ENCODE measurements around the gene EDEM3. TPM values are rescaled to one million over a fixed set of nuclear protein-coding genes. Genes with fewer than 3 reads are reported as not detected.
"Not testable (repeated sequence)": the region's sequence is repeated elsewhere in the genome, so short reads cannot be mapped to it uniquely, and the experiment has no call there.

Gene EDEM3
- polyA plus RNA-seq, 1 donor = 37.4 TPM

GRCh38 chr1:184698016-184698415, 56.6 kb downstream of the EDEM3 start:
- no peak overlapping the region for H3K27ac ChIP-seq (ENCODE audit: low read length)
- H3K4me3 ChIP-seq (ENCODE audit: low read length) = no peak overlapping the region
- WGBS (ENCODE audit: insufficient coverage, low lambda C conversion rate) = 90% methylated on average over 3 of the region's 3 CpGs
- H3K36me3 ChIP-seq (ENCODE audit: control insufficient read depth, insufficient read depth, low read length) = peaks cover 29% of the 10 kb centered on the region
- no peaks in the 10 kb centered on the region for H3K4me1 ChIP-seq (ENCODE audit: control insufficient read depth, insufficient read depth, low read length)
- no peak for DNase-seq
- no peaks in the 10 kb centered on the region for H3K27me3 ChIP-seq (ENCODE audit: control insufficient read depth, insufficient read depth, low read length)
- no peaks in the 10 kb centered on the region for H3K9me3 ChIP-seq (ENCODE audit: control insufficient read depth, low read depth, low read length)

- H3K4me1 ChIP-seq (ENCODE audit: control insufficient read depth, insufficient read depth, low read length) = no peaks in the 10 kb centered on the region
- no peaks in the 10 kb centered on the region for H3K9me3 ChIP-seq (ENCODE audit: control insufficient read depth, low read depth, low read length)
- H3K27ac ChIP-seq (ENCODE audit: low read length) = no peak overlapping the region
- no peak for DNase-seq
- no peak overlapping the region for H3K4me3 ChIP-seq (ENCODE audit: low read length)
- no CpG with 5 or more reads among the region's 3 CpGs for WGBS (ENCODE audit: insufficient coverage, low lambda C conversion rate)
- H3K27me3 ChIP-seq (ENCODE audit: control insufficient read depth, insufficient read depth, low read length) = no peaks in the 10 kb centered on the region
- H3K36me3 ChIP-seq (ENCODE audit: control insufficient read depth, insufficient read depth, low read length) = peaks cover 28% of the 10 kb centered on the region
Measured at GRCh38 chr1:184696403-184696802, 58.3 kb downstream of the EDEM3 start.

- WGBS (ENCODE audit: insufficient coverage, low lambda C conversion rate) = 71% methylated on average over 2 of the region's 5 CpGs
- Histone ChIP-seq H3K9me3 (ENCODE audit: control insufficient read depth, low read depth, low read length) (no peaks in the 10 kb centered on the region), H3K36me3 (ENCODE audit: control insufficient read depth, insufficient read depth, low read length) (peaks cover 26% of the 10 kb centered on the region)
Measured at GRCh38 chr1:184695023-184695422, 59.6 kb downstream of the EDEM3 start.

GRCh38 chr1:184693011-184693410, 61.6 kb downstream of the EDEM3 start:
- no CpG with 5 or more reads among the region's 2 CpGs for WGBS (ENCODE audit: insufficient coverage, low lambda C conversion rate)
- DNase-seq = no peak
- Histone ChIP-seq H3K27me3 (ENCODE audit: control insufficient read depth, insufficient read depth, low read length) (no peaks in the 10 kb centered on the region), H3K27ac (ENCODE audit: low read length) (no peak overlapping the region), H3K36me3 (ENCODE audit: control insufficient read depth, insufficient read depth, low read length) (peaks cover 26% of the 10 kb centered on the region), H3K9me3 (ENCODE audit: control insufficient read depth, low read depth, low read length) (no peaks in the 10 kb centered on the region), H3K4me3 (ENCODE audit: low read length) (no peak overlapping the region), H3K4me1 (ENCODE audit: control insufficient read depth, insufficient read depth, low read length) (no peaks in the 10 kb centered on the region)

More at GRCh38 chr1:184695023-184695422, 59.6 kb downstream of the EDEM3 start:
- Histone ChIP-seq H3K4me3 (ENCODE audit: low read length) (no peak overlapping the region), H3K4me1 (ENCODE audit: control insufficient read depth, insufficient read depth, low read length) (no peaks in the 10 kb centered on the region), H3K27ac (ENCODE audit: low read length) (no peak overlapping the region), H3K27me3 (ENCODE audit: control insufficient read depth, insufficient read depth, low read length) (no peaks in the 10 kb centered on the region)
- DNase-seq = no peak

GRCh38 chr1:184691719-184692324, 62.8 kb downstream of the EDEM3 start:
- H3K36me3 ChIP-seq (ENCODE audit: control insufficient read depth, insufficient read depth, low read length) = peaks cover 26% of the 10 kb centered on the region
- no peaks in the 10 kb centered on the region for H3K27me3 ChIP-seq (ENCODE audit: control insufficient read depth, insufficient read depth, low read length)
- no peak overlapping the region for H3K4me3 ChIP-seq (ENCODE audit: low read length)
- no peaks in the 10 kb centered on the region for H3K4me1 ChIP-seq (ENCODE audit: control insufficient read depth, insufficient read depth, low read length)
- H3K27ac ChIP-seq (ENCODE audit: low read length) = no peak overlapping the region
- peak; percentile 31 to 34 for DNase-seq
- H3K9me3 ChIP-seq (ENCODE audit: control insufficient read depth, low read depth, low read length) = no peaks in the 10 kb centered on the region
- WGBS (ENCODE audit: insufficient coverage, low lambda C conversion rate) = 27% methylated on average over 3 of the region's 4 CpGs

- no peak overlapping the region for H3K4me3 ChIP-seq (ENCODE audit: low read length)
- H3K9me3 ChIP-seq (ENCODE audit: control insufficient read depth, low read depth, low read length) = peaks cover 4% of the 10 kb centered on the region
- H3K4me1 ChIP-seq (ENCODE audit: control insufficient read depth, insufficient read depth, low read length) = no peaks in the 10 kb centered on the region
- no peak for DNase-seq
- WGBS (ENCODE audit: insufficient coverage, low lambda C conversion rate) = 100% methylated on average over 1 of the region's 3 CpGs
- H3K36me3 ChIP-seq (ENCODE audit: control insufficient read depth, insufficient read depth, low read length) = peaks cover 3% of the 10 kb centered on the region
- H3K27ac ChIP-seq (ENCODE audit: low read length) = no peak overlapping the region
- H3K27me3 ChIP-seq (ENCODE audit: control insufficient read depth, insufficient read depth, low read length) = no peaks in the 10 kb centered on the region
Measured at GRCh38 chr1:184686540-184686939, 68.1 kb downstream of the EDEM3 start.

GRCh38 chr1:184685116-184685515, 69.5 kb downstream of the EDEM3 start:
- Histone ChIP-seq H3K4me1 (ENCODE audit: control insufficient read depth, insufficient read depth, low read length) (no peaks in the 10 kb centered on the region), H3K27ac (ENCODE audit: low read length) (no peak overlapping the region), H3K9me3 (ENCODE audit: control insufficient read depth, low read depth, low read length) (peaks cover 6% of the 10 kb centered on the region), H3K27me3 (ENCODE audit: control insufficient read depth, insufficient read depth, low read length) (no peaks in the 10 kb centered on the region), H3K36me3 (ENCODE audit: control insufficient read depth, insufficient read depth, low read length) (peaks cover 2% of the 10 kb centered on the region), H3K4me3 (ENCODE audit: low read length) (no peak overlapping the region)
- no CpG with 5 or more reads among the region's 7 CpGs for WGBS (ENCODE audit: insufficient coverage, low lambda C conversion rate)
- no peak for DNase-seq

- Histone ChIP-seq H3K27ac (ENCODE audit: low read length) (no peak overlapping the region), H3K4me1 (ENCODE audit: control insufficient read depth, insufficient read depth, low read length) (no peaks in the 10 kb centered on the region), H3K36me3 (ENCODE audit: control insufficient read depth, insufficient read depth, low read length) (no peaks in the 10 kb centered on the region), H3K27me3 (ENCODE audit: control insufficient read depth, insufficient read depth, low read length) (no peaks in the 10 kb centered on the region), H3K4me3 (ENCODE audit: low read length) (no peak overlapping the region), H3K9me3 (ENCODE audit: control insufficient read depth, low read depth, low read length) (peaks cover 8% of the 10 kb centered on the region)
- WGBS (ENCODE audit: insufficient coverage, low lambda C conversion rate) = 29% methylated on average over 1 of the region's 11 CpGs
- no peak for DNase-seq
Measured at GRCh38 chr1:184684285-184685074, 70.2 kb downstream of the EDEM3 start.

- Histone ChIP-seq H3K36me3 (ENCODE audit: control insufficient read depth, insufficient read depth, low read length) (no peaks in the 10 kb centered on the region), H3K4me3 (ENCODE audit: low read length) (no peak overlapping the region), H3K9me3 (ENCODE audit: control insufficient read depth, low read depth, low read length) (peaks cover 8% of the 10 kb centered on the region), H3K27ac (ENCODE audit: low read length) (no peak overlapping the region), H3K27me3 (ENCODE audit: control insufficient read depth, insufficient read depth, low read length) (no peaks in the 10 kb centered on the region), H3K4me1 (ENCODE audit: control insufficient read depth, insufficient read depth, low read length) (no peaks in the 10 kb centered on the region)
- no peak for DNase-seq
- WGBS (ENCODE audit: insufficient coverage, low lambda C conversion rate) = 100% methylated on average over 1 of the region's 3 CpGs
Measured at GRCh38 chr1:184682956-184683355, 71.7 kb downstream of the EDEM3 start.

GRCh38 chr1:184680611-184681225, 73.9 kb downstream of the EDEM3 start:
- H3K9me3 ChIP-seq (ENCODE audit: control insufficient read depth, low read depth, low read length); H3K36me3 ChIP-seq (ENCODE audit: control insufficient read depth, insufficient read depth, low read length); H3K27ac ChIP-seq (ENCODE audit: low read length); H3K4me1 ChIP-seq (ENCODE audit: control insufficient read depth, insufficient read depth, low read length); H3K4me3 ChIP-seq (ENCODE audit: low read length); DNase-seq; H3K27me3 ChIP-seq (ENCODE audit: control insufficient read depth, insufficient read depth, low read length): not testable (repeated sequence)
- WGBS (ENCODE audit: insufficient coverage, low lambda C conversion rate) = 100% methylated on average over 1 of the region's 5 CpGs
